ACC112 (cell line): ENCODE measurements around the gene PRKAG2.

Experiments used
- H2AFZ ChIP-seq: fragments of 200-600 bp; sonication (generic); one replicate; pipeline ENCODE4 v1.6.0; 2017; ENCODE audit warnings: antibody characterized with exemption, low read length; ENCODE audit not compliant: unreplicated experiment
- H3K27ac ChIP-seq: fragments of 200-600 bp; sonication (generic); 2 replicates; pipeline ENCODE4 v1.5.1; 2014; ENCODE audit warnings: low read depth, mild to moderate bottlenecking, antibody characterized with exemption, low read length, moderate library complexity
- H3K27me3 ChIP-seq: fragments of 200-600 bp; sonication (generic); 2 replicates; pipeline ENCODE4 v1.6.1; 2014; ENCODE audit warnings: mild to moderate bottlenecking, antibody characterized with exemption, low read length, moderate library complexity, mixed read lengths; ENCODE audit not compliant: insufficient read depth
- H3K36me3 ChIP-seq: fragments of 200-600 bp; sonication (generic); 2 replicates; pipeline ENCODE4 v1.6.1; 2016; ENCODE audit warnings: mild to moderate bottlenecking, antibody characterized with exemption, low read length, moderate library complexity, mixed read lengths; ENCODE audit not compliant: insufficient read depth
- H3K4me1 ChIP-seq: fragments of 200-600 bp; sonication (generic); one replicate; pipeline ENCODE4 v1.6.1; 2016; ENCODE audit warnings: low read length, mixed read lengths; ENCODE audit not compliant: insufficient read depth, unreplicated experiment, control insufficient read depth
- H3K4me3 ChIP-seq: fragments of 200-600 bp; sonication (generic); 2 replicates; pipeline ENCODE4 v1.5.1; 2014; ENCODE audit warnings: mild to moderate bottlenecking, low read depth, low read length
- H3K79me2 ChIP-seq: fragments of 200-600 bp; sonication (generic); one replicate; pipeline ENCODE4 v1.6.0; 2016; ENCODE audit warnings: low read length; ENCODE audit not compliant: control insufficient read depth, unreplicated experiment, insufficient read depth

Gene PRKAG2

DNA sequence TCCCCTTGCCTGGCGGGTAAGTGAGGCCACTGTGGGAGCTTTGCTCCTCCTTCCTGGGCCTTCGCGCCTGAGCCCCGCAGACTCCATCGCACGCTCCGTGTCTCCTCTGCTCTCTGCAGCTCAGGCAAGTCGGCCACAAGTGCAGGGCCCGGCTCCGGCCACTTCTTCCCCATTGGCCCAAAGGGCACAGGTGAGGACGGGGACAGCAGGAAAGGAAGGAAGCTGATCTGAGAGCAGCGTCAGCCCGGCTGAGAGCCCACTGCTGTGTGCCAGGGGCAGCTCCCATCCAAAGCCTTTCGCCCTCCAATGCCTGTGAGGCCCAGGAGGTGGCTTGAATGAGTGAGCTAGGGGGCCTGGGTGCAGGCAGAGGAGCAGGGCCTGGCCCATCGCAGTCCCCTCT, 323.6 kb downstream of the PRKAG2 start:
- no peaks in the 10 kb centered on the region; the same call in 1 of the 2 replicates for H3K27me3 ChIP-seq
- no peaks in the 10 kb centered on the region for H3K4me1 ChIP-seq
- H3K4me3 ChIP-seq = no peak overlapping the region
- H3K79me2 ChIP-seq = no peaks in the 10 kb centered on the region
- 0 out of 2 replicates have a peak, but pooled peaks cover 2% of the 10 kb centered on the region for H3K36me3 ChIP-seq
- H3K27ac ChIP-seq = no peak overlapping the region
- no peak overlapping the region for H2AFZ ChIP-seq

- H3K27ac ChIP-seq = no peak overlapping the region
- 0 out of 2 replicates have a peak, but pooled peaks cover 2% of the 10 kb centered on the region for H3K36me3 ChIP-seq
- no peaks in the 10 kb centered on the region for H3K79me2 ChIP-seq
- no peaks in the 10 kb centered on the region for H3K4me1 ChIP-seq
- H3K4me3 ChIP-seq = no peak overlapping the region
- H3K27me3 ChIP-seq = no peaks in the 10 kb centered on the region; the same call in 1 of the 2 replicates
- no peak overlapping the region for H2AFZ ChIP-seq
These were observed 324.4 kb downstream of the PRKAG2 start for GRCh38 chr7:151552352-151553028.

DNA sequence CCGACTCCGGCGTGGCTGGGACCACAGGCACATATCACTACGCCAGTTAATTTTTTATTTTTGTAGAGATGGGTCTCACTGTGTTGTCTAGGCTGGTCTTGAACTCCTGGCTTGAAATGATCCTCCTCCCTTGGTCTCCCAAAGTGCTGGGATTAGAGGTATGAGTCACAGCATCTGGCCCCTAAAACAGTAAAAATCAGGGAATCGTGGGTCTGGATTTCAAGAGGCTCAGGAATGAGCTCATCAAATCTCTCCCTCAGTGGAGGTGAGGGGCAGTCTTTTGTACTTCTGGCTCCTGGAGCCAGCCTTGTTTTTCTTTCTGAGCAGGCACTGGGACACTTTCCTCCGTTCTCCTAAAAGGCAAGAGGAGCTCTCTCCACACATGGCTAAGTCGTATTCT, 325.1 kb downstream of the PRKAG2 start:
- Histone ChIP-seq H2AFZ (no peak overlapping the region), H3K79me2 (no peaks in the 10 kb centered on the region), H3K4me3 (no peak overlapping the region), H3K4me1 (no peaks in the 10 kb centered on the region), H3K27ac (no peak overlapping the region), H3K27me3 (peaks cover under 1% of the 10 kb centered on the region; the same call in 1 of the 2 replicates), H3K36me3 (0 out of 2 replicates have a peak, but pooled peaks cover 2% of the 10 kb centered on the region)

- H3K27ac ChIP-seq = no peak overlapping the region
- peaks cover 11% of the 10 kb centered on the region for H3K27me3 ChIP-seq
- H3K79me2 ChIP-seq = no peaks in the 10 kb centered on the region
- no peaks in the 10 kb centered on the region for H3K36me3 ChIP-seq
- H3K4me1 ChIP-seq = no peaks in the 10 kb centered on the region
- H2AFZ ChIP-seq = no peak overlapping the region
- no peak overlapping the region for H3K4me3 ChIP-seq
These were observed 326.1 kb downstream of the PRKAG2 start for GRCh38 chr7:151550656-151551286.

GRCh38 chr7:151549644-151550043, 327.3 kb downstream of the PRKAG2 start:
- Histone ChIP-seq H3K79me2 (no peaks in the 10 kb centered on the region), H3K4me3 (no peak overlapping the region), H3K27ac (no peak overlapping the region), H2AFZ (no peak overlapping the region), H3K4me1 (no peaks in the 10 kb centered on the region), H3K36me3 (no peaks in the 10 kb centered on the region), H3K27me3 (peaks cover 20% of the 10 kb centered on the region)

DNA sequence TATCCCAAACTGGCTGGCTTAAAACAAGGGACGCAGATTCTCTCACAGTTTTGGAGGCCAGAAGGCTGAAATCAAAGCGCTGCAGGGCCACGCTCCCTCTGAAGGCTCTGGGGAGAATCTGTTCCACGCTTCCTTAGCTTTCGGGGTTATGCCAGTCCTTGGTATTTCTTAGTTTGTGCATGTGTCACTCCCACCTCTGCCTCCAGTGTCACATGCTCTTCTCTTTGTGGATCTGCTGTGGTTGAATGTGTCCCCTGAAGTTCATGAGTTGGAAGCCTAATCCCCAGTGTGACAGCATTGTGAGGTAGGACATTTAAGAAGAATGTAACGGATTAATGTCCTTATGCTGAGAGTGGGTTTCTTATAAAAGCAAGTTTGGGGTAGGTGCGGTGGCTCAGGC, 327.8 kb downstream of the PRKAG2 start:
- H3K79me2 ChIP-seq = no peaks in the 10 kb centered on the region
- H3K4me3 ChIP-seq = no peak overlapping the region
- H3K27ac ChIP-seq = no peak overlapping the region
- H2AFZ ChIP-seq = no peak overlapping the region
- no peaks in the 10 kb centered on the region for H3K4me1 ChIP-seq
- no peaks in the 10 kb centered on the region for H3K36me3 ChIP-seq
- peaks cover 25% of the 10 kb centered on the region for H3K27me3 ChIP-seq

- H2AFZ ChIP-seq = no peak overlapping the region
- H3K4me3 ChIP-seq = no peak overlapping the region
- H3K27me3 ChIP-seq = peaks cover 35% of the 10 kb centered on the region
- H3K79me2 ChIP-seq = no peaks in the 10 kb centered on the region
- H3K36me3 ChIP-seq = no peaks in the 10 kb centered on the region
- H3K4me1 ChIP-seq = no peaks in the 10 kb centered on the region
- H3K27ac ChIP-seq = no peak overlapping the region
These were observed 332.7 kb downstream of the PRKAG2 start for GRCh38 chr7:151544183-151544582.

DNA sequence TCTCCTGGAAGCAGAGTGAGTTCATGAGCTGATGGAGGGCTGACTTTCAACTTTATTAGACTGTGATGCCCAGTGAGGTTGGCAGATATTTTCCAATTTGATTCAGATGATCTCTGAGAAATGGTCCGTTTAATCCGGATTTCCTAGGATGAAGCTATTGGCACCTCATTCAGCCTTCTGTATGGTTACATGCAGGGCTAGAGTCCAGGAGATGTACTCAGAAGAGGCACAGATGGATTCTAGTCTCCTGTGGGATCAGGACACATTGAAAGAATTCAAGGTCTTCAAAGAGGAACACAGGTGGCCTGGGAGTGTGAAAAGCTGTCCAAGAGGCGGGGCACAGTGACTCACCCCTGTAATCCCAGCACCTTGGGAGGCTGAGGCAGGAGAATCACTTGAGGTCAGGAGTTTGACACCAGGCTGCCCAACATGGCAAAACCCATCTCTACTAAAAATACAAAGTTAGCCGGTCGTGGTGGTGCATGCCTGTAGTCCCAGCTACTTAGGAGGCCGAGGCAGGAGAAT, 334.2 kb downstream of the PRKAG2 start:
- no peaks in the 10 kb centered on the region for H3K4me1 ChIP-seq
- H2AFZ ChIP-seq = no peak overlapping the region
- H3K27ac ChIP-seq = no peak overlapping the region
- no peak overlapping the region for H3K4me3 ChIP-seq
- no peaks in the 10 kb centered on the region for H3K36me3 ChIP-seq
- H3K27me3 ChIP-seq = peaks cover 41% of the 10 kb centered on the region
- H3K79me2 ChIP-seq = no peaks in the 10 kb centered on the region

- H3K27me3 ChIP-seq = peaks cover 43% of the 10 kb centered on the region
- H3K4me1 ChIP-seq = no peaks in the 10 kb centered on the region
- H3K36me3 ChIP-seq = no peaks in the 10 kb centered on the region
- H3K4me3 ChIP-seq = no peak overlapping the region
- H2AFZ ChIP-seq = no peak overlapping the region
- no peak overlapping the region for H3K27ac ChIP-seq
- no peaks in the 10 kb centered on the region for H3K79me2 ChIP-seq
These were observed 335.0 kb downstream of the PRKAG2 start for GRCh38 chr7:151541709-151542499.

GRCh38 chr7:151540146-151540545, 336.8 kb downstream of the PRKAG2 start:
- no peak overlapping the region for H2AFZ ChIP-seq
- no peaks in the 10 kb centered on the region for H3K79me2 ChIP-seq
- H3K4me1 ChIP-seq = no peaks in the 10 kb centered on the region
- no peak overlapping the region for H3K27ac ChIP-seq
- H3K4me3 ChIP-seq = no peak overlapping the region
- H3K36me3 ChIP-seq = no peaks in the 10 kb centered on the region
- H3K27me3 ChIP-seq = peaks cover 29% of the 10 kb centered on the region
